Suprapubic skin (tissue), 4 donors: ENCODE measurements around the gene TMEM145.

Experiments used
- CTCF ChIP-seq, 2 donors: fragments of 200-600 bp in 1 of 2; fragments of 450-650 bp in 1 of 2; sonication (generic) in 1 of 2; IDR thresholded peaks; one replicate each; pipeline ENCODE4 v1.5.1; 2016 to 2019; ENCODE audit warnings: antibody characterized with exemption in 2 of 2, mild to moderate bottlenecking in 1 of 2, moderate library complexity in 1 of 2
- EP300 ChIP-seq: sonication (generic); formaldehyde crosslinking; IDR thresholded peaks from one replicate; pipeline ENCODE4 v1.6.1; 2017; ENCODE audit warnings: antibody characterized with exemption
- POLR2A ChIP-seq, 2 donors: fragments of 450-650 bp; IDR thresholded peaks; one replicate each; pipeline ENCODE4 v1.6.1; 2017; ENCODE audit warnings: antibody characterized with exemption in 2 of 2, mild to moderate bottlenecking in 2 of 2, moderate library complexity in 2 of 2
- POLR2AphosphoS5 ChIP-seq, 3 donors: sonication (generic); formaldehyde crosslinking; IDR thresholded peaks; one replicate each; pipeline ENCODE4 v1.6.1; 2017; ENCODE audit warnings: antibody characterized with exemption in 3 of 3

- TF ChIP-seq CTCF (IDR thresholded peaks at IDR 0.05), result no peak
- TF ChIP-seq EP300, result no peak
- TF ChIP-seq POLR2A (IDR thresholded peaks at IDR 0.05), result no peak
- no peak for TF ChIP-seq POLR2AphosphoS5 (IDR thresholded peaks at IDR 0.05)
Measured at GRCh38 chr19:42273407-42274064, 39.6 kb upstream of the TMEM145 start.
